MM.1S (cell line): ENCODE data around the gene CCDC127.
"Not testable (repeated sequence)": the region's sequence is repeated elsewhere in the genome, so short reads cannot be mapped to it uniquely, and the experiment has no call there.

Experiments used
- DNase-seq: peaks from one replicate; pipeline ENCODE4 v3.0.0-alpha.2; 2015
- H2AFZ ChIP-seq: fragments of 300-600 bp; sonication (generic); 2 replicates; pipeline ENCODE4 v1.6.0; 2016; ENCODE audit warnings: antibody characterized with exemption, low read length
- H3F3A ChIP-seq: fragments of 300-600 bp; sonication (generic); 2 replicates; pipeline ENCODE4 v1.6.1; 2016; ENCODE audit warnings: mild to moderate bottlenecking, antibody characterized with exemption, low read length, moderate library complexity, mixed read lengths; ENCODE audit not compliant: insufficient read depth
- H3K27ac ChIP-seq: fragments of 300-600 bp; sonication (generic); 2 replicates; pipeline ENCODE4 v1.5.1; 2016; ENCODE audit warnings: mild to moderate bottlenecking, low read length
- H3K27me3 ChIP-seq: fragments of 300-600 bp; sonication (generic); replicated peaks from 2 replicates; pipeline ENCODE4 v1.6.0; 2016; ENCODE audit warnings: low read length; ENCODE audit not compliant: insufficient read depth
- H3K36me3 ChIP-seq: fragments of 300-600 bp; sonication (generic); replicated peaks from 2 replicates; pipeline ENCODE4 v1.6.1; 2016; ENCODE audit warnings: mild to moderate bottlenecking, low read length, mixed read lengths; ENCODE audit not compliant: insufficient read depth
- H3K4me1 ChIP-seq: fragments of 300-600 bp; sonication (generic); 2 replicates; pipeline ENCODE4 v1.6.1; 2016; ENCODE audit warnings: low read length, mixed read lengths
- H3K4me2 ChIP-seq: fragments of 300-600 bp; sonication (generic); 2 replicates; pipeline ENCODE4 v1.6.0; 2016; ENCODE audit warnings: low read depth, low read length
- H3K4me3 ChIP-seq: fragments of 300-600 bp; sonication (generic); 2 replicates; pipeline ENCODE4 v1.5.1; 2016; ENCODE audit warnings: low read length, mixed read lengths
- H3K79me2 ChIP-seq: fragments of 300-600 bp; sonication (generic); 2 replicates; pipeline ENCODE4 v1.6.1; 2016; ENCODE audit warnings: mixed run types, low read length, mixed read lengths
- H3K9ac ChIP-seq: fragments of 300-600 bp; sonication (generic); 2 replicates; pipeline ENCODE4 v1.6.1; 2016; ENCODE audit warnings: low read length, mixed read lengths
- H3K9me2 ChIP-seq: fragments of 300-600 bp; sonication (generic); replicated peaks from 2 replicates; pipeline ENCODE4 v1.6.1; 2016; ENCODE audit warnings: mild to moderate bottlenecking, low read length, mixed read lengths; ENCODE audit not compliant: insufficient read depth
- H3K9me3 ChIP-seq: fragments of 300-600 bp; sonication (generic); replicated peaks from 2 replicates; pipeline ENCODE4 v1.6.1; 2016; ENCODE audit warnings: mild to moderate bottlenecking, low read length, mixed read lengths; ENCODE audit not compliant: insufficient read depth
- H4K20me1 ChIP-seq: fragments of 300-600 bp; sonication (generic); 2 replicates; pipeline ENCODE4 v1.6.1; 2016; ENCODE audit warnings: mild to moderate bottlenecking, low read length, moderate library complexity, mixed read lengths; ENCODE audit not compliant: insufficient read depth
- EZH2 ChIP-seq: fragments of 300-600 bp; sonication (generic); optimal IDR thresholded peaks from 2 replicates; pipeline ENCODE3; 2017; ENCODE audit warnings: low read depth, mild to moderate bottlenecking, antibody characterized with exemption, low read length, mixed read lengths
- EZH2phosphoT487 ChIP-seq: fragments of 300-600 bp; sonication (generic); IDR thresholded peaks from 2 replicates; pipeline ENCODE4 v1.6.1; 2018; ENCODE audit warnings: antibody characterized with exemption, low read length
- TF ChIP-seq, protein P1 (sequence below): fragments of 300-600 bp; sonication (generic); IDR thresholded peaks from 2 replicates; pipeline ENCODE4 v1.5.1; 2016; ENCODE audit warnings: antibody characterized with exemption, low read length, mixed read lengths

CCDC127 gene

DNA sequence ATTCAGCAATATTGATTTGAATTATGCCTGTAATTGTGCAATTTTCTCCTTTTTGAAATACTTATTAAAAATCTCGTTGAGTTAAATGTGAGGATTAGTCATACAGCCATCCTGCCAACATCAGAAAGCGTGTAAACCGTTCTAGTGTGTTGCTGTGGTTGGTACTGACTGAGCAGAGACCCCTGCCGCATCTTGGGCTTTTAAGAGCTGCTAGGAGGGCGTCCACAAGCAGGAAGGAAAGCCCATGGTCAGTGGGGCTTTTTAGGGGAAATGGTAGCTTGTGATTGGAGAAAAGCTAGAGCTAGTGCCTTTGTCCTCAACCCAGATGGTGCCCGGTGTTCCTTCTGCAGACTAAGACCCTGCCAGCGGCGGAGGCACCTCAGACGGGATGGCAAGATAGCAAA, 1.5 kb upstream of the CCDC127 start:
- H3K4me3 ChIP-seq: peak overlapping the region; percentile 66

DNA sequence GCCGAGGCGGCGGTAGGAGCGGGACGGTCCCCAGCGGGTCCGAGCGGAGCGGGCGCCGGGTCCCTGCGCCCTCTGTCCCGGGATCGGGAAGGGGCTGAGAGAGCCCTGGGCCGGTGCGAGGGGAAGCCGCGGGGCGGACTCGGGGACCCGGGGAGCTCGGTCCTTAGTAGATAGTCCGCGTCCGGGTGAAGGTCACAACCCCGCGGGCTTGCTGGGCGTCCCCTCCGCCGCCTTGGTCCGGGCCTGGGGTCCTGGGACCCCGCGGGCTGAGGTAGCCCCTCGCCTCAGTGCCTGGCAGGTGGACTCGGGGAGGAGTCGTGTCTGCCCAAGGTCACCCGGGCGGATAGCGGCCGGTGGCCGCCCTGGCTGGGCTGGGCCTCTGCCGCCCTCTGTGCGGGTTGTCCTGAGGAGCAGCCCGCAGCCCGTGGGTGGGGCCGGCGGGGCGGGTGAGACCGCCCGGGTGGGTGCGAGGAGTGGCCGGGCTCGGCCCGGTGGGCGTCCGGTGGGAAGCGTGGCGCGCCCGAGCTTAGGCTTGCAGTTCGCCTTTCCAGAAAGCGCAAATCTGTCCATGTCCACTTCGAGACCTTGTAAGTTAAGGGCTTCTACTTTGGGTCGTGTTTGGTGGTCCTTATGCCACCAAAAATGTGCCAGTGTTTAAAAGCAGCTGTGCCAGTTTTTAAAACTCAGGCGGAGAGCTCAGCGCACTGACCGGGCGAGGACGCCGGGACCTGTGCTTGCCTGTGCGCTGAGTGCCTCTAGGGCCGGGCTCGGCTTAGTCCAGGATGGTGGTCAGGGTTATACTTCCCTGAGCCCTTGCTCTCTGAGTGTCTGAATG, 721 bp upstream of the CCDC127 start:
- peaks cover 13% of the 10 kb centered on the region for H3K4me1 ChIP-seq
- H3K9me2 ChIP-seq: no peaks in the 10 kb centered on the region
- H3K4me3 ChIP-seq: peak overlapping the region; percentile 66
- peak overlapping the region; percentile 64 for H3K4me2 ChIP-seq
- peak; percentile 48 for DNase-seq
- H3K9ac ChIP-seq: peak overlapping the region; percentile 98
- peak overlapping the region; percentile 76 for H3K27ac ChIP-seq
- no peak overlapping the region for H2AFZ ChIP-seq
- peaks cover 3% of the 10 kb centered on the region; the same call in 1 of the 2 replicates for H4K20me1 ChIP-seq
- H3K36me3 ChIP-seq: no peaks in the 10 kb centered on the region; the same call in 1 of the 2 replicates
- H3F3A ChIP-seq: peaks cover 41% of the 10 kb centered on the region
- TF ChIP-seq, protein P1, sequence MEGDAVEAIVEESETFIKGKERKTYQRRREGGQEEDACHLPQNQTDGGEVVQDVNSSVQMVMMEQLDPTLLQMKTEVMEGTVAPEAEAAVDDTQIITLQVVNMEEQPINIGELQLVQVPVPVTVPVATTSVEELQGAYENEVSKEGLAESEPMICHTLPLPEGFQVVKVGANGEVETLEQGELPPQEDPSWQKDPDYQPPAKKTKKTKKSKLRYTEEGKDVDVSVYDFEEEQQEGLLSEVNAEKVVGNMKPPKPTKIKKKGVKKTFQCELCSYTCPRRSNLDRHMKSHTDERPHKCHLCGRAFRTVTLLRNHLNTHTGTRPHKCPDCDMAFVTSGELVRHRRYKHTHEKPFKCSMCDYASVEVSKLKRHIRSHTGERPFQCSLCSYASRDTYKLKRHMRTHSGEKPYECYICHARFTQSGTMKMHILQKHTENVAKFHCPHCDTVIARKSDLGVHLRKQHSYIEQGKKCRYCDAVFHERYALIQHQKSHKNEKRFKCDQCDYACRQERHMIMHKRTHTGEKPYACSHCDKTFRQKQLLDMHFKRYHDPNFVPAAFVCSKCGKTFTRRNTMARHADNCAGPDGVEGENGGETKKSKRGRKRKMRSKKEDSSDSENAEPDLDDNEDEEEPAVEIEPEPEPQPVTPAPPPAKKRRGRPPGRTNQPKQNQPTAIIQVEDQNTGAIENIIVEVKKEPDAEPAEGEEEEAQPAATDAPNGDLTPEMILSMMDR: no peak
- TF ChIP-seq EZH2phosphoT487 (no peak), EZH2 (no peak)
- H3K27me3 ChIP-seq: no peaks in the 10 kb centered on the region
- H3K79me2 ChIP-seq: peaks cover 90% of the 10 kb centered on the region
- no peaks in the 10 kb centered on the region for H3K9me3 ChIP-seq

More for the DNA sequence above, 1.5 kb upstream of the CCDC127 start:
- no peaks in the 10 kb centered on the region for H3K9me3 ChIP-seq
- TF ChIP-seq, protein P1: no peak
- TF ChIP-seq EZH2 (no peak), EZH2phosphoT487 (no peak)
- DNase-seq: peak; percentile 49
- peaks cover 3% of the 10 kb centered on the region; the same call in 1 of the 2 replicates for H4K20me1 ChIP-seq
- no peaks in the 10 kb centered on the region for H3K27me3 ChIP-seq
- H3K9me2 ChIP-seq: no peaks in the 10 kb centered on the region
- H3K9ac ChIP-seq: peak overlapping the region; percentile 98
- peaks cover 90% of the 10 kb centered on the region for H3K79me2 ChIP-seq
- H3K4me2 ChIP-seq: peak overlapping the region; percentile 64
- peak overlapping the region; percentile 76 for H3K27ac ChIP-seq
- H3F3A ChIP-seq: peaks cover 43% of the 10 kb centered on the region
- H3K36me3 ChIP-seq: peaks cover 4% of the 10 kb centered on the region
- H2AFZ ChIP-seq: no peak overlapping the region
- peaks cover 21% of the 10 kb centered on the region for H3K4me1 ChIP-seq

DNA sequence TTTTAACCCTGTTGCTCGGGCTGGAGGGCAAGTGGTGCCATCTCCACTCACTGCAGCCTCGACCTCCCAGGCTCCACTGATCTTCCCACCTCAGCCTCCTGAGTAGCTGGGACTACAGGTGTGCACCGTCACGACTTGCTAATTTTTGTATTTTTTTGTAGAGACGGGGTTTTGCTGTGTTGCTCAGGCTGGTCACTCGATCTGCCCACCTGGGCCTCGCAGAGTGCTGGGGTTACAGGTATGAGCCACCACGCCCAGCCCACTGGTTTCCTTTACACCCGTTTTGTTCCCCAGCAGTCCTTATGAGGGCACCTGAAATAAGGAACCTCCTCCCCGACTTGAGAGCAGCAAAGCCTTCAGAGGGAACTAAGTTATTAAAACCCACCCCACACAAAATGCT, 1.9 kb downstream of the CCDC127 start:
- H3K4me3 ChIP-seq, H3K9me3 ChIP-seq, H2AFZ ChIP-seq, H3K9me2 ChIP-seq, H3K27ac ChIP-seq, H3K4me1 ChIP-seq, H3K9ac ChIP-seq, DNase-seq, H3K4me2 ChIP-seq, H4K20me1 ChIP-seq, H3K27me3 ChIP-seq, H3K36me3 ChIP-seq: not testable (repeated sequence)
- H3F3A ChIP-seq: peaks cover 20% of the 10 kb centered on the region
- peaks cover 68% of the 10 kb centered on the region for H3K79me2 ChIP-seq

DNA sequence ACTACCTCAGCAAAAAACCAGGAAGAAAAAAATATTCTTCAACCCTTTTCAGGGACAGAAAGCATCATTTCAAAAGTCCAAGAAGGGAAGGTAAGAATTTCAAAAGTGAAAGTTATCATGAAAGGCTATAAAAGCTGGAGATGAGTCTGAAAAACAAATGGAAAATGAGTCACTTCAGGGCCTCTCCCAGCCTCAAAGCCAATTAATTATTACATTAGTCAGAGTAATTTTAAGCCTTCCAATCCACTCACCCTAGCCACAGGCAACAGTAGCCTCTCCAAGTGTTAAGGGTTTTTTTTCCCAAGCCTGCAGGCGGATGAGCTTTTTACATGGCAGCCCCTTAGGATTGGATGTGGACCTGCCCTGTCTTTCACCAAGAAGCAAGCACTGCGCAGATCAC, 2.7 kb downstream of the CCDC127 start:
- Histone ChIP-seq H3F3A (peaks cover 15% of the 10 kb centered on the region), H3K79me2 (peaks cover 62% of the 10 kb centered on the region)
- H3K9me3 ChIP-seq, H3K4me2 ChIP-seq, H4K20me1 ChIP-seq, H2AFZ ChIP-seq, H3K4me3 ChIP-seq, H3K9me2 ChIP-seq, H3K4me1 ChIP-seq, H3K36me3 ChIP-seq, H3K9ac ChIP-seq, H3K27me3 ChIP-seq, H3K27ac ChIP-seq, DNase-seq: not testable (repeated sequence)
